ENCODE data around the gene MSI2. TPM values are rescaled to one million over a fixed set of nuclear protein-coding genes. Genes with fewer than 3 reads are reported as not detected.
"Not testable (repeated sequence)": the region's sequence is repeated elsewhere in the genome, so short reads cannot be mapped to it uniquely, and the experiment has no call there.

The MSI2 gene
- total and polyA plus RNA-seq, 2 donors = 19.0 to 43.4 TPM

GRCh38 chr17:57294629-57295501 lies 38.5 kb downstream of the MSI2 start:
- 85% methylated on average over 10 of the region's 10 CpGs for WGBS
- no peak for DNase-seq (ENCODE audit: extremely low spot score)
- Histone ChIP-seq H3K4me1 (ENCODE audit: insufficient read depth) (peaks cover 6% of the 10 kb centered on the region), H3K4me3 (ENCODE audit: low read depth, low read length) (no peak overlapping the region), H3K36me3 (ENCODE audit: insufficient read depth) (peaks cover 6% of the 10 kb centered on the region), H3K27ac (ENCODE audit: low read depth) (no peak overlapping the region)

GRCh38 chr17:57295526-57296023 lies 39.3 kb downstream of the MSI2 start:
- Histone ChIP-seq H3K4me3 (ENCODE audit: low read depth, low read length) (no peak overlapping the region), H3K36me3 (ENCODE audit: insufficient read depth) (peaks cover 6% of the 10 kb centered on the region), H3K4me1 (ENCODE audit: insufficient read depth) (peaks cover 6% of the 10 kb centered on the region), H3K27ac (ENCODE audit: low read depth) (no peak overlapping the region)
- WGBS = 40% methylated on average over 5 of the region's 5 CpGs
- DNase-seq (ENCODE audit: extremely low spot score) = peak; percentile 73

GRCh38 chr17:57296231-57296630 lies 39.9 kb downstream of the MSI2 start:
- Histone ChIP-seq H3K4me1 (ENCODE audit: insufficient read depth) (peaks cover 6% of the 10 kb centered on the region), H3K36me3 (ENCODE audit: insufficient read depth) (peaks cover 6% of the 10 kb centered on the region), H3K4me3 (ENCODE audit: low read depth, low read length) (no peak overlapping the region), H3K27ac (ENCODE audit: low read depth) (no peak overlapping the region)
- 64% methylated on average over 4 of the region's 4 CpGs for WGBS
- no peak for DNase-seq (ENCODE audit: extremely low spot score)

GRCh38 chr17:57299176-57299575 lies 42.9 kb downstream of the MSI2 start:
- Histone ChIP-seq H3K27ac (ENCODE audit: low read depth) (no peak overlapping the region), H3K4me1 (ENCODE audit: insufficient read depth) (peaks cover 6% of the 10 kb centered on the region), H3K4me3 (ENCODE audit: low read depth, low read length) (no peak overlapping the region), H3K36me3 (ENCODE audit: insufficient read depth) (peaks cover 6% of the 10 kb centered on the region)
- 92% methylated on average over 7 of the region's 7 CpGs for WGBS
- no peak for DNase-seq (ENCODE audit: extremely low spot score)

- not testable (repeated sequence) for H3K36me3 ChIP-seq (ENCODE audit: insufficient read depth); H3K27ac ChIP-seq (ENCODE audit: low read depth); H3K4me1 ChIP-seq (ENCODE audit: insufficient read depth); DNase-seq (ENCODE audit: extremely low spot score); H3K4me3 ChIP-seq (ENCODE audit: low read depth, low read length)
- 96% methylated on average over 7 of the region's 7 CpGs for whole genome bisulfite sequencing
Observed at GRCh38 chr17:57300592-57300991, 44.3 kb downstream of the MSI2 start.

GRCh38 chr17:57302690-57303465 lies 46.6 kb downstream of the MSI2 start:
- no peaks in the 10 kb centered on the region for H3K4me1 ChIP-seq (ENCODE audit: insufficient read depth)
- peaks cover 4% of the 10 kb centered on the region for H3K36me3 ChIP-seq (ENCODE audit: insufficient read depth)
- 88% methylated on average over 10 of the region's 10 CpGs for WGBS
- H3K27ac ChIP-seq (ENCODE audit: low read depth) = no peak overlapping the region
- no peak for DNase-seq (ENCODE audit: extremely low spot score)
- H3K4me3 ChIP-seq (ENCODE audit: low read depth, low read length) = no peak overlapping the region

- Histone ChIP-seq H3K36me3 (ENCODE audit: insufficient read depth) (no peaks in the 10 kb centered on the region), H3K27ac (ENCODE audit: low read depth) (no peak overlapping the region), H3K4me3 (ENCODE audit: low read depth, low read length) (no peak overlapping the region), H3K4me1 (ENCODE audit: insufficient read depth) (no peaks in the 10 kb centered on the region)
- WGBS = 94% methylated on average over 13 of the region's 13 CpGs
- no peak for DNase-seq (ENCODE audit: extremely low spot score)
Observed at GRCh38 chr17:57305144-57305728, 48.9 kb downstream of the MSI2 start.

- H3K4me1 ChIP-seq (ENCODE audit: insufficient read depth) = no peaks in the 10 kb centered on the region
- no peaks in the 10 kb centered on the region for H3K36me3 ChIP-seq (ENCODE audit: insufficient read depth)
- 89% methylated on average over 5 of the region's 5 CpGs for WGBS
- no peak overlapping the region for H3K27ac ChIP-seq (ENCODE audit: low read depth)
- no peak for DNase-seq (ENCODE audit: extremely low spot score)
- no peak overlapping the region for H3K4me3 ChIP-seq (ENCODE audit: low read depth, low read length)
Observed at GRCh38 chr17:57305908-57306504, 49.7 kb downstream of the MSI2 start.

- Histone ChIP-seq H3K36me3 (ENCODE audit: insufficient read depth) (no peaks in the 10 kb centered on the region), H3K27ac (ENCODE audit: low read depth) (no peak overlapping the region), H3K4me1 (ENCODE audit: insufficient read depth) (no peaks in the 10 kb centered on the region), H3K4me3 (ENCODE audit: low read depth, low read length) (no peak overlapping the region)
- WGBS = 85% methylated on average over 5 of the region's 5 CpGs
- no peak for DNase-seq (ENCODE audit: extremely low spot score)
Observed at GRCh38 chr17:57308543-57309186, 52.3 kb downstream of the MSI2 start.

- H3K4me3 ChIP-seq (ENCODE audit: low read depth, low read length) = no peak overlapping the region
- no peak overlapping the region for H3K27ac ChIP-seq (ENCODE audit: low read depth)
- no peaks in the 10 kb centered on the region for H3K36me3 ChIP-seq (ENCODE audit: insufficient read depth)
- H3K4me1 ChIP-seq (ENCODE audit: insufficient read depth) = no peaks in the 10 kb centered on the region
- 86% methylated on average over 7 of the region's 7 CpGs for WGBS
- DNase-seq (ENCODE audit: extremely low spot score) = no peak
Observed at GRCh38 chr17:57309479-57309878, 53.2 kb downstream of the MSI2 start.

- Histone ChIP-seq H3K36me3 (ENCODE audit: insufficient read depth) (no peaks in the 10 kb centered on the region), H3K4me1 (ENCODE audit: insufficient read depth) (peaks cover 2% of the 10 kb centered on the region), H3K27ac (ENCODE audit: low read depth) (no peak overlapping the region), H3K4me3 (ENCODE audit: low read depth, low read length) (no peak overlapping the region)
- no peak for DNase-seq (ENCODE audit: extremely low spot score)
- WGBS = 93% methylated on average over 10 of the region's 10 CpGs
Observed at GRCh38 chr17:57311281-57312216, 55.2 kb downstream of the MSI2 start.

GRCh38 chr17:57312242-57312641 lies 55.9 kb downstream of the MSI2 start:
- no peak for DNase-seq (ENCODE audit: extremely low spot score)
- Histone ChIP-seq H3K4me1 (ENCODE audit: insufficient read depth) (peaks cover 2% of the 10 kb centered on the region), H3K36me3 (ENCODE audit: insufficient read depth) (no peaks in the 10 kb centered on the region), H3K27ac (ENCODE audit: low read depth) (no peak overlapping the region), H3K4me3 (ENCODE audit: low read depth, low read length) (no peak overlapping the region)
- 60% methylated on average over 2 of the region's 2 CpGs for WGBS
